Caco-2 (cell line): Measurements from ENCODE around the gene ERLIN1. TPM values are rescaled to one million over a fixed set of nuclear protein-coding genes. Genes with fewer than 3 reads are reported as not detected.
A peak's percentile ranks its signal among the peaks of the same experiment; 100 is the strongest.

Experiments used
- Bru-seq: library from RNA; stranded (reverse); fragments of 400-500 nt; gene quantifications from one replicate; lab custom pipeline; 2021; lab: Mats Ljungman, UMichigan
- BruChase-seq, 2 experiments: library from RNA; stranded (reverse); fragments of 400-500 nt; gene quantifications; one replicate each; lab custom pipeline; 2021; lab: Mats Ljungman, UMichigan
- BruUV-seq: library from RNA; stranded (reverse); fragments of 400-500 nt; replicated peaks from 2 replicates; lab custom pipeline; 2021; lab: Mats Ljungman, UMichigan
- CTCF ChIA-PET: fragments of 300-600 bp; sonication (Branson Sonifier 250); formaldehyde crosslinking; loops from one replicate; lab custom pipeline; 2022; ENCODE audit warnings: antibody characterized with exemption; lab: Charles Lee
- POLR2A ChIA-PET: fragments of 300-600 bp; sonication (Branson Sonifier 250); formaldehyde crosslinking; loops from one replicate; lab custom pipeline; 2022; ENCODE audit warnings: antibody characterized with exemption; lab: Charles Lee
- DNase-seq, 2 experiments: peaks; one replicate each; pipeline versions ENCODE4 v3.0.0 to v3.0.0-alpha.2; 2020 to 2022
- H3K27me3 ChIP-seq: replicated peaks from 2 replicates; pipeline ENCODE4 v1.6.0; 2011; ENCODE audit warnings: low read length; ENCODE audit not compliant: control insufficient read depth, insufficient read depth
- H3K36me3 ChIP-seq: 2 replicates; pipeline ENCODE4 v1.5.1; 2011; ENCODE audit warnings: low read length; ENCODE audit not compliant: control insufficient read depth, insufficient read depth
- H3K4me1 ChIP-seq: fragments of 250-450 bp; sonication (Bioruptor Pico); 2 replicates; pipeline ENCODE4 v1.5.1; 2020; ENCODE audit warnings: mild to moderate bottlenecking
- H3K4me3 ChIP-seq: 2 replicates; pipeline ENCODE4 v1.5.1; 2011; ENCODE audit warnings: low read depth, mild to moderate bottlenecking, control low read depth, low read length
- H3K9me3 ChIP-seq: fragments of 250-450 bp; sonication (Bioruptor Pico); 2 replicates; pipeline ENCODE4 v1.5.1; 2020; ENCODE audit warnings: mild to moderate bottlenecking, moderate library complexity
- H3K27ac Mint-ChIP-seq: one replicate; pipeline ENCODE4 v1.8.0; 2022; ENCODE audit warnings: mixed read lengths; ENCODE audit not compliant: unreplicated experiment
- H3K27me3 Mint-ChIP-seq: one replicate; pipeline ENCODE4 v1.8.0; 2022; ENCODE audit warnings: mixed read lengths; ENCODE audit not compliant: insufficient read depth, unreplicated experiment
- H3K36me3 Mint-ChIP-seq: one replicate; pipeline ENCODE4 v1.8.0; 2022; ENCODE audit warnings: mild to moderate bottlenecking, mixed read lengths; ENCODE audit not compliant: insufficient read depth, unreplicated experiment
- H3K4me1 Mint-ChIP-seq: one replicate; pipeline ENCODE4 v1.8.0; 2022; ENCODE audit warnings: low read depth, mixed read lengths; ENCODE audit not compliant: unreplicated experiment
- H3K4me3 Mint-ChIP-seq: one replicate; pipeline ENCODE4 v1.8.0; 2022; ENCODE audit warnings: mild to moderate bottlenecking, moderate library complexity, mixed read lengths; ENCODE audit not compliant: unreplicated experiment
- H3K9me3 Mint-ChIP-seq: one replicate; pipeline ENCODE4 v1.8.0; 2022; ENCODE audit warnings: mixed read lengths; ENCODE audit not compliant: unreplicated experiment
- intact Hi-C: fragments of 100-400 bp; cut with micrococcal nuclease; formaldehyde crosslinking; loops from one replicate; pipeline ENCODE4 v1.10.0; 2022; ENCODE audit not compliant: unreplicated experiment
- long read RNA-seq: library from polyadenylated mRNA; stranded (forward); transcript quantifications from one replicate; pipeline ENCODE4 v2.0.0, GENCODE V29; 2022
- total RNA-seq: library from RNA; stranded (reverse); gene quantifications from 2 replicates; pipeline ENCODE4 v1.2.3, GENCODE V29; 2022
- TF ChIP-seq, protein P1 (sequence below), 2 experiments: fragments of 200-600 bp in 1 of 2; IDR thresholded peaks; 1 replicate in 1 of 2; 2 replicates in 1 of 2; pipeline versions ENCODE4 v1.5.1 to v1.8.0; 2011 to 2022; ENCODE audit warnings: antibody characterized with exemption in 1 of 2, control low read depth in 1 of 2, inconsistent platforms in 1 of 2, low read depth in 1 of 2, low read length in 1 of 2, mild to moderate bottlenecking in 1 of 2, moderate library complexity in 1 of 2; ENCODE audit not compliant: insufficient read depth in 1 of 2, severe bottlenecking in 1 of 2, unreplicated experiment in 1 of 2

ERLIN1 gene
- 54.4 and 59.0 TPM in 2 replicates for total RNA-seq
- percentile 82 among the genes with signal in this experiment for Bru-seq, nascent RNA
- BruChase-seq, experiment 1, labeled RNA remaining after a 2-hour chase: percentile 84 among the genes with signal in this experiment
- percentile 90 among the genes with signal in this experiment for BruChase-seq, experiment 2, labeled RNA remaining after a 6-hour chase
- long read RNA-seq, full-length matches to known transcripts: 101 of 173 reads
- long read RNA-seq, partial matches to known transcripts: 7 of 173 reads
- long read RNA-seq, other reads (novel, unspliced or antisense): 65 of 173 reads

- Mint-ChIP-seq H3K4me1 (peaks cover 35% of the 10 kb centered on the region), H3K27me3 (no peaks in the 10 kb centered on the region), H3K4me3 (peak within 1 kb of the TSS; percentile 76), H3K9me3 (no peaks in the 10 kb centered on the region), H3K36me3 (peaks cover 49% of the 10 kb centered on the region), H3K27ac (peak within 1 kb of the TSS; percentile 83)
- Histone ChIP-seq H3K36me3 (no peaks in the 10 kb centered on the region), H3K4me3 (peak within 1 kb of the TSS; percentile 71), H3K27me3 (no peaks in the 10 kb centered on the region), H3K4me1 (peaks cover 24% of the 10 kb centered on the region), H3K9me3 (no peaks in the 10 kb centered on the region)
- DNase-seq: peak; percentile 90 to 97
- TF ChIP-seq, protein P1, sequence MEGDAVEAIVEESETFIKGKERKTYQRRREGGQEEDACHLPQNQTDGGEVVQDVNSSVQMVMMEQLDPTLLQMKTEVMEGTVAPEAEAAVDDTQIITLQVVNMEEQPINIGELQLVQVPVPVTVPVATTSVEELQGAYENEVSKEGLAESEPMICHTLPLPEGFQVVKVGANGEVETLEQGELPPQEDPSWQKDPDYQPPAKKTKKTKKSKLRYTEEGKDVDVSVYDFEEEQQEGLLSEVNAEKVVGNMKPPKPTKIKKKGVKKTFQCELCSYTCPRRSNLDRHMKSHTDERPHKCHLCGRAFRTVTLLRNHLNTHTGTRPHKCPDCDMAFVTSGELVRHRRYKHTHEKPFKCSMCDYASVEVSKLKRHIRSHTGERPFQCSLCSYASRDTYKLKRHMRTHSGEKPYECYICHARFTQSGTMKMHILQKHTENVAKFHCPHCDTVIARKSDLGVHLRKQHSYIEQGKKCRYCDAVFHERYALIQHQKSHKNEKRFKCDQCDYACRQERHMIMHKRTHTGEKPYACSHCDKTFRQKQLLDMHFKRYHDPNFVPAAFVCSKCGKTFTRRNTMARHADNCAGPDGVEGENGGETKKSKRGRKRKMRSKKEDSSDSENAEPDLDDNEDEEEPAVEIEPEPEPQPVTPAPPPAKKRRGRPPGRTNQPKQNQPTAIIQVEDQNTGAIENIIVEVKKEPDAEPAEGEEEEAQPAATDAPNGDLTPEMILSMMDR (IDR thresholded peaks at IDR 0.05; ENCODE audit: insufficient read depth in 1 of 2, low read depth in 1 of 2, low read length in 1 of 2, severe bottlenecking in 1 of 2, unreplicated experiment in 1 of 2): no peak
- intact Hi-C loops: loop anchor here (5.0 kb wide), 1 partner anchor 338 kb away; no protein-coding TSS in a partner anchor
- ChIA-PET CTCF (interaction anchor here (0.6 kb wide), 1 partner anchor 145 kb away, joined by 3 read pairs; no protein-coding TSS in a partner anchor), POLR2A (no interaction called here)
- no TSS peak for BruUV-seq
Measured at GRCh38 chr10:100185364-100186252, at the start of gene ERLIN1. Gene ERLIN1, minus strand, starts transcription at chr10:100186029. Its CDS starts 403 bp downstream, at chr10:100185626.

DNA sequence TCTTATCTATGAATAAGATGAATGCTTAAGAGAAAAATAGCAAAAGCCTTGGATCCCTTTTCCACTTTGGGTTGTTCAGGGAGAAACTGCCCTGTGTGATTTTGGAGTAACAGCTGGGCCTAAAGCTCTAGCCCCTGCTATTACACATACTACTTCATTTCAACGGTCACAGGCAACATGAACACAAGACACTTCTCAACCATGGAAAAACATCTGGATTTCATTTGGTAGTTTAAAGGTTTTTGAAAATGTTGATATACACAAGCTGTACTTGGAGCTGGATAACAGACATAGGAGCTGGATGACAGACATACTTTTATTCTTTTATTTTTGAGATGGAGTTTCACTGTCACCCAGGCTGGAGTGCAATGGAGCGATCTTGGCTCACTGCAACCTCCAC is 46.3 kb upstream of the ERLIN1 start:
- ChIA-PET CTCF (no interaction called here), POLR2A (no interaction called here)
- no peaks in the 10 kb centered on the region for H3K4me1 ChIP-seq
- no peaks in the 10 kb centered on the region for H3K9me3 ChIP-seq
- intact Hi-C loops: no loop called here
- Mint-ChIP-seq H3K27ac (no peak overlapping the region), H3K27me3 (no peaks in the 10 kb centered on the region), H3K36me3 (peaks cover 49% of the 10 kb centered on the region), H3K4me1 (peaks cover 22% of the 10 kb centered on the region), H3K9me3 (no peaks in the 10 kb centered on the region), H3K4me3 (no peak overlapping the region)
- H3K4me3 ChIP-seq: no peak overlapping the region
- TF ChIP-seq, protein P1 (IDR thresholded peaks at IDR 0.05; ENCODE audit: insufficient read depth in 1 of 2, low read depth in 1 of 2, low read length in 1 of 2, severe bottlenecking in 1 of 2, unreplicated experiment in 1 of 2): no peak
- DNase-seq: no peak
- H3K27me3 ChIP-seq: no peaks in the 10 kb centered on the region
- BruUV-seq: no TSS peak
- H3K36me3 ChIP-seq: no peaks in the 10 kb centered on the region

DNA sequence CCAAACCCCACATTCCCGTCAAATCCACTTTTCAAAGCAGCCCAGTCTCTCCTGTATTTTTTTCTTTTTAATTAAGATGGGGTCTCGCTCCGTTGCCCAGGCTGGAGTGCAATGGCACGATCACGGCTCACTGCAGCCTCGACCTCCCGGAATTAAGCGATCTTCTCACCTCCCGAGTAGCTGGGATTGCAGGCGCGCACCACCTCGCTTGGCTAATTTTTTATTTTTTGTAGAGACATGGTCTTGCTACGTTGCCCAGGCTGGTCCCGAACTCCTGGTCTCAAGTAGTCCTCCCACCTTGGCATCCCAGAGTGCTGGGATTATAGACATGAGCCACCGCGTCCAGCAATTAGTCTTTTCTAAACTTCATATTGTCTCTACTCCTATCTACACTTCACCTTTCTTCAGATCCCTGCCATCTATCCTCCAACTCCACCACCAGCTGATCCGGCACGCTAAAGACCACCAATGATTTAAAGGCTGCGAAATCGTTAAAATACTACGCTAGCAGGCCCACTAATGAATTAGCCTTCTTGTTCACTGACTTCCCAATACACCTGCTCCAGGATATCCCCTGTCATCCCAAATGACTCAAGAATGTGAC is 44.1 kb upstream of the ERLIN1 start:
- DNase-seq: no peak
- Mint-ChIP-seq H3K27me3 (no peaks in the 10 kb centered on the region), H3K36me3 (peaks cover 44% of the 10 kb centered on the region), H3K27ac (peak overlapping the region; percentile 83), H3K4me1 (peaks cover 22% of the 10 kb centered on the region), H3K9me3 (no peaks in the 10 kb centered on the region), H3K4me3 (peak overlapping the region; percentile 93)
- Histone ChIP-seq H3K4me3 (peak overlapping the region; percentile 57), H3K9me3 (no peaks in the 10 kb centered on the region), H3K27me3 (no peaks in the 10 kb centered on the region), H3K36me3 (no peaks in the 10 kb centered on the region), H3K4me1 (no peaks in the 10 kb centered on the region)
- intact Hi-C loops: loop anchor here (1.0 to 5.0 kb wide), 2 partner anchors 11 to 277 kb away; no protein-coding TSS in a partner anchor
- CTCF ChIA-PET: no interaction called here
- BruUV-seq: TSS peak; percentile 88
- POLR2A ChIA-PET: no interaction called here
- TF ChIP-seq, protein P1 (IDR thresholded peaks at IDR 0.05; ENCODE audit: insufficient read depth in 1 of 2, low read depth in 1 of 2, low read length in 1 of 2, severe bottlenecking in 1 of 2, unreplicated experiment in 1 of 2): no peak
